Measurements from ENCODE around the gene IDI1.
"Not testable (repeated sequence)": the region's sequence is repeated elsewhere in the genome, so short reads cannot be mapped to it uniquely, and the experiment has no call there.

The IDI1 gene

GRCh38 chr10:1010703-1011102 is 38.2 kb downstream of the IDI1 start:
- TF ChIP-seq CTCF (conservative IDR thresholded peaks at IDR 0.05; ENCODE audit: low read depth, low read length): no peak
- no peak overlapping the region for H3K4me3 ChIP-seq (ENCODE audit: low read depth, low read length)
- DNase-seq (ENCODE audit: low read depth): no peak

GRCh38 chr10:1009947-1010346 is 39.0 kb downstream of the IDI1 start:
- not testable (repeated sequence) for H3K4me3 ChIP-seq (ENCODE audit: low read depth, low read length); DNase-seq (ENCODE audit: low read depth)

- no peak for TF ChIP-seq CTCF (conservative IDR thresholded peaks at IDR 0.05; ENCODE audit: low read depth, low read length)
- DNase-seq (ENCODE audit: low read depth): no peak
- H3K4me3 ChIP-seq (ENCODE audit: low read depth, low read length): no peak overlapping the region
Observed at GRCh38 chr10:1009071-1009494, 39.8 kb downstream of the IDI1 start.

- no peak for TF ChIP-seq CTCF (conservative IDR thresholded peaks at IDR 0.05; ENCODE audit: low read depth, low read length)
Observed at GRCh38 chr10:1007583-1007982, 41.3 kb downstream of the IDI1 start.

GRCh38 chr10:1006573-1006972 is 42.3 kb downstream of the IDI1 start:
- no peak overlapping the region for H3K4me3 ChIP-seq (ENCODE audit: low read depth, low read length)
- DNase-seq (ENCODE audit: low read depth): no peak
- no peak for TF ChIP-seq CTCF (conservative IDR thresholded peaks at IDR 0.05; ENCODE audit: low read depth, low read length)

More at GRCh38 chr10:1007583-1007982, 41.3 kb downstream of the IDI1 start:
- DNase-seq (ENCODE audit: low read depth): no peak
- H3K4me3 ChIP-seq (ENCODE audit: low read depth, low read length): no peak overlapping the region

- H3K4me3 ChIP-seq (ENCODE audit: low read depth, low read length): no peak overlapping the region
- peak; percentile 22 for DNase-seq (ENCODE audit: low read depth)
- no peak for TF ChIP-seq CTCF (conservative IDR thresholded peaks at IDR 0.05; ENCODE audit: low read depth, low read length)
Observed at GRCh38 chr10:1003884-1004670, 44.8 kb downstream of the IDI1 start.

- DNase-seq (ENCODE audit: low read depth): no peak
- no peak for TF ChIP-seq CTCF (conservative IDR thresholded peaks at IDR 0.05; ENCODE audit: low read depth, low read length)
- H3K4me3 ChIP-seq (ENCODE audit: low read depth, low read length): no peak overlapping the region
Observed at GRCh38 chr10:1002425-1003006, 46.4 kb downstream of the IDI1 start.

All from choroid plexus epithelial cell (primary cell).